GM12878 (cell line): Measurements from ENCODE around the gene GPR17. TPM values are rescaled to one million over a fixed set of nuclear protein-coding genes. Genes with fewer than 3 reads are reported as not detected.

Source experiments
- ATAC-seq: fragments of 200-7000 bp; cut with Tn5 transposase; 3 replicates; pipeline ENCODE4 v1.9.1; 2020; ENCODE audit warnings: mild to moderate bottlenecking, moderate library complexity
- BruUV-seq: library from RNA; stranded (reverse); fragments of 400-500 nt; replicated peaks from 2 replicates; lab custom pipeline; 2021; lab: Mats Ljungman, UMichigan
- CTCF ChIA-PET: fragments of 300-600 bp; sonication (Branson Sonifier 250); formaldehyde crosslinking; extraction: SDS; loops from one replicate; lab custom pipeline; 2021; ENCODE audit warnings: inconsistent platforms; lab: Yijun Ruan, JAX
- POLR2A ChIA-PET: fragments of 350-600 bp; formaldehyde crosslinking; extraction: SDS; loops from one replicate; lab custom pipeline; 2021; ENCODE audit warnings: inconsistent platforms; lab: Charles Lee
- RAD21 ChIA-PET: fragments of 300-600 bp; sonication (Branson Sonifier 250); formaldehyde crosslinking; loops from one replicate; lab custom pipeline; 2023; ENCODE audit warnings: antibody characterized with exemption; ENCODE audit not compliant: unreplicated experiment; lab: Charles Lee
- SMC1A ChIA-PET: fragments of 300-600 bp; sonication (Branson Sonifier 250); formaldehyde crosslinking; loops from one replicate; lab custom pipeline; 2023; ENCODE audit not compliant: unreplicated experiment, uncharacterized antibody; lab: Charles Lee
- DNase-seq: peaks from one replicate; pipeline ENCODE4 v3.0.0-alpha.2; 2011; ENCODE audit warnings: low read depth, low spot score
- FAIRE-seq: peaks from 3 replicates; lab custom pipeline; 2011; peaks lifted over from hg19 to GRCh38; lab: Jason Lieb, UNC
- H2AFZ ChIP-seq: 2 replicates; pipeline ENCODE4 v1.6.0; 2011; ENCODE audit warnings: low read depth, low read length, control low read depth; ENCODE audit not compliant: control insufficient read depth
- H3K27ac ChIP-seq: 2 replicates; pipeline ENCODE4 v1.5.1; 2011; ENCODE audit warnings: control low read depth; ENCODE audit not compliant: control insufficient read depth, insufficient read depth
- H3K27me3 ChIP-seq, 2 experiments: replicated peaks in 1 of 2; 2 replicates each; pipeline versions ENCODE4 v1.6.0 to v1.6.1; 2011; ENCODE audit warnings: low read length in 1 of 2; ENCODE audit not compliant: control insufficient read depth in 2 of 2, insufficient read depth in 2 of 2
- H3K36me3 ChIP-seq, 2 experiments: 2 replicates each; pipeline ENCODE4 v1.5.1; 2011; ENCODE audit warnings: low read length in 1 of 2; ENCODE audit not compliant: control insufficient read depth in 2 of 2, insufficient read depth in 2 of 2
- H3K4me1 ChIP-seq: 2 replicates; pipeline ENCODE4 v1.6.1; 2011; ENCODE audit warnings: mild to moderate bottlenecking, low read length, moderate library complexity, mixed read lengths; ENCODE audit not compliant: control insufficient read depth, insufficient read depth
- H3K4me2 ChIP-seq: 2 replicates; pipeline ENCODE4 v1.6.0; 2011; ENCODE audit warnings: control low read depth; ENCODE audit not compliant: control insufficient read depth, insufficient read depth
- H3K4me3 ChIP-seq: fragments of 200-600 bp; sonication (generic); 2 replicates; pipeline ENCODE4 v1.5.1; 2016
- H3K79me2 ChIP-seq: 2 replicates; pipeline ENCODE4 v1.6.0; 2011; ENCODE audit warnings: low read length; ENCODE audit not compliant: control insufficient read depth, insufficient read depth
- H3K9ac ChIP-seq: 2 replicates; pipeline ENCODE4 v1.8.0; 2011; ENCODE audit warnings: low read length, control low read depth, mixed read lengths; ENCODE audit not compliant: control insufficient read depth, insufficient read depth
- H3K9me3 ChIP-seq: replicated peaks from 3 replicates; pipeline ENCODE4 v1.5.1; 2011; ENCODE audit warnings: mild to moderate bottlenecking, low read length; ENCODE audit not compliant: control insufficient read depth, insufficient read depth
- H4K20me1 ChIP-seq: 2 replicates; pipeline ENCODE4 v1.6.0; 2011; ENCODE audit not compliant: control insufficient read depth, insufficient read depth
- ASH2L ChIP-seq: fragments of 300-600, 200-600 bp; sonication (generic); IDR thresholded peaks from 2 replicates; pipeline ENCODE4 v1.6.1; 2017; ENCODE audit warnings: low read depth, mild to moderate bottlenecking, borderline replicate concordance
- BCLAF1 ChIP-seq: fragments of 450-650 bp; IDR thresholded peaks from 2 replicates; pipeline ENCODE4 v1.6.1; 2017; ENCODE audit warnings: antibody characterized with exemption, mild to moderate bottlenecking, moderate library complexity
- BRCA1 ChIP-seq: IDR thresholded peaks from 2 replicates; pipeline ENCODE4 v1.6.1; 2011; ENCODE audit warnings: low read depth, low read length, improper control_type of control experiment
- CTCF ChIP-seq, 3 experiments: IDR thresholded peaks in 2 of 3; conservative IDR thresholded peaks in 1 of 3; 2 replicates each; pipeline ENCODE4 v1.5.1; 2011; ENCODE audit warnings: low read depth in 3 of 3, low read length in 3 of 3, mild to moderate bottlenecking in 3 of 3, control low read depth in 2 of 3, moderate library complexity in 2 of 3, inconsistent platforms in 1 of 3, mixed read lengths in 1 of 3; ENCODE audit not compliant: control insufficient read depth in 2 of 3, insufficient read depth in 1 of 3; ENCODE audit errors: extremely low read depth in 1 of 3
- FOS ChIP-seq: IDR thresholded peaks from 3 replicates; pipeline ENCODE4 v1.6.1; 2011; ENCODE audit warnings: borderline replicate concordance; ENCODE audit not compliant: insufficient read length; ENCODE audit errors: extremely low read depth
- KLF5 ChIP-seq: fragments of 450-650 bp; IDR thresholded peaks from 2 replicates; pipeline ENCODE4 v1.6.1; 2014; ENCODE audit warnings: mild to moderate bottlenecking; ENCODE audit not compliant: partially characterized antibody
- MTA3 ChIP-seq: IDR thresholded peaks from 2 replicates; pipeline ENCODE4 v1.6.1; 2012; ENCODE audit warnings: low read length, inconsistent platforms, borderline replicate concordance
- NR2F1 ChIP-seq: fragments of 450-650 bp; conservative IDR thresholded peaks from 2 replicates; pipeline ENCODE4 v1.6.1; 2017; ENCODE audit warnings: mild to moderate bottlenecking
- NRF1 ChIP-seq: conservative IDR thresholded peaks from 2 replicates; pipeline ENCODE4 v1.6.1; 2011; ENCODE audit warnings: mild to moderate bottlenecking, low read depth, low read length, improper control_type of control experiment
- PAX8 ChIP-seq: fragments of 450-650 bp; IDR thresholded peaks from 2 replicates; pipeline ENCODE4 v1.6.1; 2017; ENCODE audit warnings: mild to moderate bottlenecking, moderate library complexity
- RFX5 ChIP-seq: IDR thresholded peaks from 2 replicates; pipeline ENCODE4 v1.6.1; 2011; ENCODE audit warnings: low read depth, low read length, improper control_type of control experiment
- SP1 ChIP-seq: IDR thresholded peaks from one replicate; pipeline ENCODE4 v1.6.1; 2011; ENCODE audit warnings: low read depth, low read length
- TAF1 ChIP-seq: IDR thresholded peaks from 2 replicates; pipeline ENCODE4 v1.6.1; 2011; ENCODE audit warnings: mild to moderate bottlenecking, low read depth, low read length, borderline replicate concordance
- TCF3 ChIP-seq: IDR thresholded peaks from 2 replicates; pipeline ENCODE4 v1.6.1; 2012; ENCODE audit warnings: low read depth, mild to moderate bottlenecking, low read length, borderline replicate concordance; ENCODE audit not compliant: insufficient read depth
- ZNF622 ChIP-seq: fragments of 450-650 bp; IDR thresholded peaks from 2 replicates; pipeline ENCODE4 v1.6.1; 2017; ENCODE audit warnings: mild to moderate bottlenecking, inconsistent platforms
- ZSCAN29 ChIP-seq: fragments of 450-650 bp; IDR thresholded peaks from 2 replicates; pipeline ENCODE4 v1.6.1; 2017; ENCODE audit warnings: mild to moderate bottlenecking, moderate library complexity
- WGBS: methylation state at CpG from one replicate; pipeline ENCODE4 v1.1.6; 2016; ENCODE audit warnings: low lambda C conversion rate; ENCODE audit not compliant: insufficient replicate concordance, insufficient coverage; ENCODE audit errors: missing lambda C conversion rate; 5-methylcytosine and 5-hydroxymethylcytosine counted together
- in situ Hi-C: fragments of 300-500 bp; cut with MboI; formaldehyde crosslinking; loops from 9 replicates; pipeline ENCODE4 v1.14.3; 2018; ENCODE audit warnings: mixed read lengths
- intact Hi-C: fragments of 100-400 bp; cut with micrococcal nuclease; formaldehyde crosslinking; loops from one replicate; pipeline ENCODE4 v1.14.2; 2022; ENCODE audit not compliant: unreplicated experiment
- polyA plus RNA-seq, 11 experiments: library from polyadenylated mRNA; depleted of rRNA in 4 of 11; unstranded in 6 of 11; stranded (reverse) in 5 of 11; fragments of >200 nt; fragmentation: Nextera tagmentation in 4 of 11; fragmentation: Illumina TruSeq in 1 of 11; extraction: Ambion mirVana in 4 of 11; extraction: Trizol in 1 of 11; gene quantifications; 1 replicate in 1 of 11; 2 replicates in 10 of 11; pipeline versions ENCODE4 v1.2.1 to v1.2.3, GENCODE V29; 2011 to 2016; ENCODE audit warnings: inconsistent platforms in 2 of 11, missing spikeins in 2 of 11, low read depth in 1 of 11
- total RNA-seq, 4 experiments: library from RNA; depleted of rRNA in 3 of 4; stranded (reverse); fragments of >200 nt in 3 of 4; fragmentation: Illumina TruSeq in 1 of 4; extraction: Trizol in 1 of 4; gene quantifications; 2 replicates each; pipeline versions ENCODE4 v1.2.1 to v1.2.3, GENCODE V29; 2013 to 2021

The GPR17 gene
- total and polyA plus RNA-seq, 10 of the 15 experiments (the other 5 are each of a cell fraction or from before 2014, with no cell fraction given) = not detected

- TF ChIP-seq BRCA1 (no peak), KLF5 (no peak)
Measured at GRCh38 chr2:127683056-127683455, 37.1 kb downstream of the GPR17 start (continued).

GRCh38 chr2:127683757-127684156, 37.8 kb downstream of the GPR17 start:
- ChIA-PET RAD21 (no interaction called here), CTCF (interaction anchor here (0.9 kb wide), 1 partner anchor 8 kb away, joined by 3 read pairs; no protein-coding TSS in a partner anchor)
- intact Hi-C loops = no loop called here
- no peaks in the 10 kb centered on the region for H3K79me2 ChIP-seq
- TF ChIP-seq TCF3 = no peak
- TF ChIP-seq NR2F1 = no peak
- TF ChIP-seq TAF1 = no peak
- no peak for TF ChIP-seq NRF1
- no peak for TF ChIP-seq MTA3
- no peak for TF ChIP-seq BCLAF1
- TF ChIP-seq ZSCAN29 = no peak
- no peak for TF ChIP-seq RFX5
- no peak for TF ChIP-seq PAX8
- no peak for TF ChIP-seq ASH2L
- TF ChIP-seq CTCF (IDR thresholded peaks at IDR 0.05 in 2 of 3, conservative IDR thresholded peaks at IDR 0.05 in 1 of 3; ENCODE audit: control insufficient read depth in 2 of 3, extremely low read depth in 1 of 3, insufficient read depth in 1 of 3, low read depth in 3 of 3, low read length in 3 of 3) = no peak
- TF ChIP-seq FOS = no peak
- no peak for TF ChIP-seq SP1
- TF ChIP-seq ZNF622 = no peak
- TF ChIP-seq, all 136 proteins: peak for 0
- Histone ChIP-seq H3K27ac (no peak overlapping the region), H3K36me3 (no peaks in the 10 kb centered on the region), H3K4me1 (no peaks in the 10 kb centered on the region), H3K9ac (no peak overlapping the region), H3K27me3 (peaks cover 0 to 2% of the 10 kb centered on the region in 2 experiments; a peak in 2 of 4 replicates), H3K4me2 (no peak overlapping the region), H3K9me3 (peaks cover 1% of the 10 kb centered on the region; the same call in 2 of the 3 replicates), H4K20me1 (no peaks in the 10 kb centered on the region), H3K4me3 (no peak overlapping the region), H2AFZ (no peak overlapping the region)
- BruUV-seq = no TSS peak
- SMC1A ChIA-PET = no interaction called here
- 57% methylated on average over 15 of the region's 15 CpGs for WGBS
- in situ Hi-C loops = no loop called here
- ATAC-seq (no peak), FAIRE-seq (no peak), DNase-seq (no peak)
- POLR2A ChIA-PET = no interaction called here
